ENCODE results near the gene LRBA.

The LRBA gene

DNA sequence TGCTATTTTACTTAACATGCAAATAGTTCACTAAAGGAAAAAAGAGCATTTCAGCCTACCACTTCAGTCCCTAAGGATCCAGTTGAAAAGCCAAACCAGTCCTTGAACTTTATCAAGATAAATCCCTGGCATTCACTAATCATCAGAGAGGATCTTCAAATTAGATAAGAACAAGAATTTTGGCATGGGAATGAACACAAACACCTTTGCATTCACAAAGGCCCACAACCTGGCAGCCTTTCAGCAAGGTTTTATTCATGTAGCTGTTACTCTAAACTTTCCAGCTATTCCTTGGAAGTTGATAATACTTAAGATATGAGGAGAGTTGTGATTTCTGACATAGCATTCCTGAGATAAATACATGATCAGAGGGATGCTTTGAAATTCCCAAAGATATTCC lies 193.4 kb downstream of the LRBA start:
- TF ChIP-seq EZH2 (IDR thresholded peaks at IDR 0.05; ENCODE audit: borderline replicate concordance, low read length), result no peak
- TF ChIP-seq, protein P1, sequence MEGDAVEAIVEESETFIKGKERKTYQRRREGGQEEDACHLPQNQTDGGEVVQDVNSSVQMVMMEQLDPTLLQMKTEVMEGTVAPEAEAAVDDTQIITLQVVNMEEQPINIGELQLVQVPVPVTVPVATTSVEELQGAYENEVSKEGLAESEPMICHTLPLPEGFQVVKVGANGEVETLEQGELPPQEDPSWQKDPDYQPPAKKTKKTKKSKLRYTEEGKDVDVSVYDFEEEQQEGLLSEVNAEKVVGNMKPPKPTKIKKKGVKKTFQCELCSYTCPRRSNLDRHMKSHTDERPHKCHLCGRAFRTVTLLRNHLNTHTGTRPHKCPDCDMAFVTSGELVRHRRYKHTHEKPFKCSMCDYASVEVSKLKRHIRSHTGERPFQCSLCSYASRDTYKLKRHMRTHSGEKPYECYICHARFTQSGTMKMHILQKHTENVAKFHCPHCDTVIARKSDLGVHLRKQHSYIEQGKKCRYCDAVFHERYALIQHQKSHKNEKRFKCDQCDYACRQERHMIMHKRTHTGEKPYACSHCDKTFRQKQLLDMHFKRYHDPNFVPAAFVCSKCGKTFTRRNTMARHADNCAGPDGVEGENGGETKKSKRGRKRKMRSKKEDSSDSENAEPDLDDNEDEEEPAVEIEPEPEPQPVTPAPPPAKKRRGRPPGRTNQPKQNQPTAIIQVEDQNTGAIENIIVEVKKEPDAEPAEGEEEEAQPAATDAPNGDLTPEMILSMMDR (IDR thresholded peaks at IDR 0.05; ENCODE audit: low read length), result no peak
- no peak overlapping the region for H3K4me2 ChIP-seq (ENCODE audit: low read length)
- H3K4me1 ChIP-seq (ENCODE audit: insufficient read depth, low read length, severe bottlenecking), result peaks cover 4% of the 10 kb centered on the region

DNA sequence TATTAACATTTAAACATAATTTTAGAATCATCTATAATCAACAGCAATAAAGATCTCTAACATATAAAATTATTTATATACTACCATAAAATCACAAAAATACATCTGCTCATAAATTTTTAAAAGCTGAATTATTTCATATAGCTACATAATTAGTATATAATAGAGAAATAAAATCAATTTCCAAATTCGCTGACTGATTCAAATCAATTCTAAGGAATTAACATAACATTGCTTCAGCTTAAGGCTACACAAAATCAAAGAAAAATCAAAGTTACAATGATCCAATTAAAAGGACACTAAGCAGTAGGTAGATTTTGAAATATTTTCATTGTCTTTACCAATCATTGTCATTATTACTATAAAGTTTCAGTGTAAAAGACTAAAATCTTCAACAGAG lies 194.7 kb downstream of the LRBA start:
- no peaks in the 10 kb centered on the region for H4K20me1 ChIP-seq (ENCODE audit: insufficient read depth, low read length)
- 0 out of 2 replicates have a peak, but pooled peaks cover 3% of the 10 kb centered on the region for H3K9me3 ChIP-seq (ENCODE audit: low read length)
- H3K9me2 ChIP-seq (ENCODE audit: low read depth, low read length), result no peaks in the 10 kb centered on the region
- no peaks in the 10 kb centered on the region for H3K79me2 ChIP-seq (ENCODE audit: insufficient read depth, low read length)
- no peak overlapping the region for H2AFZ ChIP-seq (ENCODE audit: low read length)
- no peaks in the 10 kb centered on the region for H3K4me1 ChIP-seq (ENCODE audit: insufficient read depth, low read length, severe bottlenecking)
- H3K4me2 ChIP-seq (ENCODE audit: low read length), result no peak overlapping the region
- no peak overlapping the region for H3K27ac ChIP-seq (ENCODE audit: low read depth, low read length, poor library complexity, severe bottlenecking)
- no peaks in the 10 kb centered on the region for H3K27me3 ChIP-seq (ENCODE audit: insufficient read depth, low read length)
- peaks cover 35% of the 10 kb centered on the region for H3K36me3 ChIP-seq (ENCODE audit: insufficient read depth, low read length)
- no peak overlapping the region for H3K4me3 ChIP-seq (ENCODE audit: low read depth, low read length, poor library complexity, severe bottlenecking)
- no peak overlapping the region for H3K9ac ChIP-seq (ENCODE audit: low read length)
- no peaks in the 10 kb centered on the region for H3F3A ChIP-seq (ENCODE audit: insufficient read depth, low read length)
- TF ChIP-seq EZH2 (IDR thresholded peaks at IDR 0.05; ENCODE audit: borderline replicate concordance, low read length), result no peak
- TF ChIP-seq, protein P1 (IDR thresholded peaks at IDR 0.05; ENCODE audit: low read length), result no peak

More for the DNA sequence above, 193.4 kb downstream of the LRBA start:
- Histone ChIP-seq H3K36me3 (ENCODE audit: insufficient read depth, low read length) (peaks cover 31% of the 10 kb centered on the region), H3K79me2 (ENCODE audit: insufficient read depth, low read length) (no peaks in the 10 kb centered on the region), H4K20me1 (ENCODE audit: insufficient read depth, low read length) (no peaks in the 10 kb centered on the region), H3F3A (ENCODE audit: insufficient read depth, low read length) (no peaks in the 10 kb centered on the region), H2AFZ (ENCODE audit: low read length) (no peak overlapping the region), H3K27ac (ENCODE audit: low read depth, low read length, poor library complexity, severe bottlenecking) (no peak overlapping the region), H3K9me3 (ENCODE audit: low read length) (0 out of 2 replicates have a peak, but pooled peaks cover 3% of the 10 kb centered on the region), H3K9me2 (ENCODE audit: low read depth, low read length) (no peaks in the 10 kb centered on the region), H3K4me3 (ENCODE audit: low read depth, low read length, poor library complexity, severe bottlenecking) (no peak overlapping the region), H3K9ac (ENCODE audit: low read length) (no peak overlapping the region), H3K27me3 (ENCODE audit: insufficient read depth, low read length) (no peaks in the 10 kb centered on the region)

GRCh38 chr4:150818661-150819060 lies 196.4 kb downstream of the LRBA start:
- H3K36me3 ChIP-seq (ENCODE audit: insufficient read depth, low read length), result peaks cover 23% of the 10 kb centered on the region
- no peaks in the 10 kb centered on the region for H3K4me1 ChIP-seq (ENCODE audit: insufficient read depth, low read length, severe bottlenecking)
- H3F3A ChIP-seq (ENCODE audit: insufficient read depth, low read length), result no peaks in the 10 kb centered on the region
- no peak for TF ChIP-seq EZH2 (IDR thresholded peaks at IDR 0.05; ENCODE audit: borderline replicate concordance, low read length)
- TF ChIP-seq, protein P1 (IDR thresholded peaks at IDR 0.05; ENCODE audit: low read length), result no peak
- H3K4me3 ChIP-seq (ENCODE audit: low read depth, low read length, poor library complexity, severe bottlenecking), result no peak overlapping the region
- no peak overlapping the region for H3K27ac ChIP-seq (ENCODE audit: low read depth, low read length, poor library complexity, severe bottlenecking)
- no peak overlapping the region for H3K9ac ChIP-seq (ENCODE audit: low read length)
- 0 out of 2 replicates have a peak, but pooled peaks cover 3% of the 10 kb centered on the region for H3K9me3 ChIP-seq (ENCODE audit: low read length)
- no peaks in the 10 kb centered on the region for H3K79me2 ChIP-seq (ENCODE audit: insufficient read depth, low read length)
- H4K20me1 ChIP-seq (ENCODE audit: insufficient read depth, low read length), result no peaks in the 10 kb centered on the region
- no peak overlapping the region for H3K4me2 ChIP-seq (ENCODE audit: low read length)
- H2AFZ ChIP-seq (ENCODE audit: low read length), result no peak overlapping the region
- no peaks in the 10 kb centered on the region for H3K27me3 ChIP-seq (ENCODE audit: insufficient read depth, low read length)
- no peaks in the 10 kb centered on the region for H3K9me2 ChIP-seq (ENCODE audit: low read depth, low read length)

Measured in OCI-LY1 (cell line).